ENCODE data around the gene ATE1. TPM values are rescaled to one million over a fixed set of nuclear protein-coding genes. Genes with fewer than 3 reads are reported as not detected.
A peak's percentile ranks its signal among the peaks of the same experiment; 100 is the strongest.

The ATE1 gene
- total RNA-seq, 1 donor from 2014 or later: 34.4 TPM

- intact Hi-C loops (cut with micrococcal nuclease): no loop called here
- H3K27ac ChIP-seq (replicated peaks): no peak overlapping the region
- H3K4me3 ChIP-seq: no peak overlapping the region
- no peak for DNase-seq
- H3K9me3 ChIP-seq (replicated peaks): peaks cover 7% of the 10 kb centered on the region
- H3K36me3 ChIP-seq: no peaks in the 10 kb centered on the region
- TF ChIP-seq CTCF (IDR thresholded peaks at IDR 0.05; ENCODE audit: borderline replicate concordance): no peak
- peaks cover 41% of the 10 kb centered on the region for H3K27me3 ChIP-seq (ENCODE audit: low read depth)
- H3K4me1 ChIP-seq: no peaks in the 10 kb centered on the region
Measured at GRCh38 chr10:121698902-121699301, 228.9 kb downstream of the ATE1 start.

GRCh38 chr10:121698336-121698735 lies 229.5 kb downstream of the ATE1 start:
- Histone ChIP-seq H3K36me3 (no peaks in the 10 kb centered on the region), H3K4me1 (no peaks in the 10 kb centered on the region), H3K27me3 (ENCODE audit: low read depth) (peaks cover 44% of the 10 kb centered on the region), H3K4me3 (no peak overlapping the region), H3K9me3 (replicated peaks) (peaks cover 7% of the 10 kb centered on the region), H3K27ac (replicated peaks) (no peak overlapping the region)
- TF ChIP-seq CTCF (IDR thresholded peaks at IDR 0.05; ENCODE audit: borderline replicate concordance): no peak
- no peak for DNase-seq
- intact Hi-C loops (cut with micrococcal nuclease): no loop called here

GRCh38 chr10:121696854-121697253 lies 231.0 kb downstream of the ATE1 start:
- peak; percentile 39 for TF ChIP-seq CTCF (IDR thresholded peaks at IDR 0.05; ENCODE audit: borderline replicate concordance)
- Histone ChIP-seq H3K4me3 (no peak overlapping the region), H3K9me3 (replicated peaks) (peaks cover 7% of the 10 kb centered on the region), H3K27ac (replicated peaks) (no peak overlapping the region), H3K27me3 (ENCODE audit: low read depth) (peaks cover 59% of the 10 kb centered on the region), H3K4me1 (no peaks in the 10 kb centered on the region), H3K36me3 (no peaks in the 10 kb centered on the region)
- intact Hi-C loops (cut with micrococcal nuclease): no loop called here
- DNase-seq: no peak

- no peaks in the 10 kb centered on the region for H3K4me1 ChIP-seq
- peaks cover 68% of the 10 kb centered on the region for H3K27me3 ChIP-seq (ENCODE audit: low read depth)
- intact Hi-C loops (cut with micrococcal nuclease): no loop called here
- TF ChIP-seq CTCF (IDR thresholded peaks at IDR 0.05; ENCODE audit: borderline replicate concordance): no peak
- DNase-seq: no peak
- peaks cover 7% of the 10 kb centered on the region for H3K9me3 ChIP-seq (replicated peaks)
- no peaks in the 10 kb centered on the region for H3K36me3 ChIP-seq
- no peak overlapping the region for H3K4me3 ChIP-seq
- no peak overlapping the region for H3K27ac ChIP-seq (replicated peaks)
Measured at GRCh38 chr10:121695731-121696464, 231.9 kb downstream of the ATE1 start.

GRCh38 chr10:121694966-121695643 lies 232.7 kb downstream of the ATE1 start:
- H3K27ac ChIP-seq (replicated peaks): no peak overlapping the region
- no peaks in the 10 kb centered on the region for H3K4me1 ChIP-seq
- TF ChIP-seq CTCF (IDR thresholded peaks at IDR 0.05; ENCODE audit: borderline replicate concordance): no peak
- H3K27me3 ChIP-seq (ENCODE audit: low read depth): peaks cover 76% of the 10 kb centered on the region
- intact Hi-C loops (cut with micrococcal nuclease): no loop called here
- H3K4me3 ChIP-seq: no peak overlapping the region
- no peak for DNase-seq
- H3K9me3 ChIP-seq (replicated peaks): peaks cover under 1% of the 10 kb centered on the region
- no peaks in the 10 kb centered on the region for H3K36me3 ChIP-seq

Measured in left ventricle myocardium inferior (tissue), 1 donor.